ENCODE measurements around the gene PDIA3. TPM values are rescaled to one million over a fixed set of nuclear protein-coding genes. Genes with fewer than 3 reads are reported as not detected.
"Not testable (repeated sequence)": the region's sequence is repeated elsewhere in the genome, so short reads cannot be mapped to it uniquely, and the experiment has no call there.

The PDIA3 gene
- total RNA-seq, 1 donor from 2014 or later: 299 TPM

GRCh38 chr15:43808435-43808950 is 62.3 kb downstream of the PDIA3 start:
- Mint-ChIP-seq H3K4me1 (ENCODE audit: low read depth) (peaks cover 10% of the 10 kb centered on the region), H3K27ac (no peak overlapping the region), H3K9me3 (no peaks in the 10 kb centered on the region), H3K27me3 (ENCODE audit: insufficient read depth) (no peaks in the 10 kb centered on the region), H3K36me3 (ENCODE audit: low read depth) (peaks cover 50% of the 10 kb centered on the region), H3K4me3 (no peak overlapping the region)
- no peak for DNase-seq (ENCODE audit: low spot score)
- intact Hi-C loops (cut with micrococcal nuclease): no loop called here

- Mint-ChIP-seq H3K4me1 (ENCODE audit: low read depth) (peaks cover 10% of the 10 kb centered on the region), H3K27me3 (ENCODE audit: insufficient read depth) (no peaks in the 10 kb centered on the region), H3K9me3 (no peaks in the 10 kb centered on the region), H3K4me3 (no peak overlapping the region), H3K36me3 (ENCODE audit: low read depth) (peaks cover 51% of the 10 kb centered on the region), H3K27ac (no peak overlapping the region)
- DNase-seq (ENCODE audit: low spot score): no peak
- intact Hi-C loops (cut with micrococcal nuclease): no loop called here
These were observed 62.9 kb downstream of the PDIA3 start for GRCh38 chr15:43808960-43809678.

GRCh38 chr15:43815064-43815463 is 68.8 kb downstream of the PDIA3 start:
- Mint-ChIP-seq H3K4me1 (ENCODE audit: low read depth) (peaks cover 16% of the 10 kb centered on the region), H3K36me3 (ENCODE audit: low read depth) (peaks cover 38% of the 10 kb centered on the region)
- DNase-seq (ENCODE audit: low spot score); H3K27ac Mint-ChIP-seq; H3K9me3 Mint-ChIP-seq; H3K27me3 Mint-ChIP-seq (ENCODE audit: insufficient read depth); intact Hi-C loops (cut with micrococcal nuclease); H3K4me3 Mint-ChIP-seq: not testable (repeated sequence)

- no peak for DNase-seq (ENCODE audit: low spot score)
- H3K27me3 Mint-ChIP-seq (ENCODE audit: insufficient read depth): no peaks in the 10 kb centered on the region
- intact Hi-C loops (cut with micrococcal nuclease): loop anchor here (10.0 kb wide), 3 partner anchors 307 to 1633 kb away; partner anchors contain the start of genes GOLM2 and MAP1A
- H3K4me1 Mint-ChIP-seq (ENCODE audit: low read depth): peaks cover 34% of the 10 kb centered on the region
- peaks cover 20% of the 10 kb centered on the region for H3K36me3 Mint-ChIP-seq (ENCODE audit: low read depth)
- peaks cover 5% of the 10 kb centered on the region for H3K9me3 Mint-ChIP-seq
- H3K4me3 Mint-ChIP-seq: peak overlapping the region; percentile 70
- H3K27ac Mint-ChIP-seq: peak overlapping the region; percentile 47
These were observed 75.3 kb downstream of the PDIA3 start for GRCh38 chr15:43821505-43821904.

Other genes starting within 250 kb of the PDIA3 start
- gene MAP1A, start 228.8 kb upstream of the PDIA3 start, total RNA-seq: 2.2 and 2.3 TPM in 2 replicates
- 64.1 and 74.6 TPM in 2 replicates for gene PPIP5K1, start 156.2 kb upstream of the PDIA3 start, total RNA-seq
- 0.44 and 0.86 TPM in 2 replicates for gene CKMT1B, start 152.4 kb upstream of the PDIA3 start, total RNA-seq
- 0.23 and 0.32 TPM in 2 replicates for gene STRC, start 127.6 kb upstream of the PDIA3 start, total RNA-seq
- gene CATSPER2, start 97.6 kb upstream of the PDIA3 start, total RNA-seq: 8.1 and 8.9 TPM in 2 replicates
- gene CKMT1A, start 52.6 kb upstream of the PDIA3 start, total RNA-seq: 0.15 and 0.16 TPM in 2 replicates
- gene ELL3, start 30.5 kb downstream of the PDIA3 start, total RNA-seq: 0.41 and 0.73 TPM in 2 replicates
- gene SERF2, start 45.9 kb downstream of the PDIA3 start, total RNA-seq: 531 and 540 TPM in 2 replicates
- 0.39 and 0.41 TPM in 2 replicates for gene SERINC4, start 53.8 kb downstream of the PDIA3 start, total RNA-seq
- 22.0 TPM in 2 replicates for gene HYPK, start 54.2 kb downstream of the PDIA3 start, total RNA-seq
- gene MFAP1, start 78.3 kb downstream of the PDIA3 start, total RNA-seq: 46.4 and 46.6 TPM in 2 replicates
- 71.1 and 75.2 TPM in 2 replicates for gene WDR76, start 80.6 kb downstream of the PDIA3 start, total RNA-seq